ENCODE data around the gene CPE.
"Not testable (repeated sequence)": the region's sequence is repeated elsewhere in the genome, so short reads cannot be mapped to it uniquely, and the experiment has no call there.

CPE gene

DNA sequence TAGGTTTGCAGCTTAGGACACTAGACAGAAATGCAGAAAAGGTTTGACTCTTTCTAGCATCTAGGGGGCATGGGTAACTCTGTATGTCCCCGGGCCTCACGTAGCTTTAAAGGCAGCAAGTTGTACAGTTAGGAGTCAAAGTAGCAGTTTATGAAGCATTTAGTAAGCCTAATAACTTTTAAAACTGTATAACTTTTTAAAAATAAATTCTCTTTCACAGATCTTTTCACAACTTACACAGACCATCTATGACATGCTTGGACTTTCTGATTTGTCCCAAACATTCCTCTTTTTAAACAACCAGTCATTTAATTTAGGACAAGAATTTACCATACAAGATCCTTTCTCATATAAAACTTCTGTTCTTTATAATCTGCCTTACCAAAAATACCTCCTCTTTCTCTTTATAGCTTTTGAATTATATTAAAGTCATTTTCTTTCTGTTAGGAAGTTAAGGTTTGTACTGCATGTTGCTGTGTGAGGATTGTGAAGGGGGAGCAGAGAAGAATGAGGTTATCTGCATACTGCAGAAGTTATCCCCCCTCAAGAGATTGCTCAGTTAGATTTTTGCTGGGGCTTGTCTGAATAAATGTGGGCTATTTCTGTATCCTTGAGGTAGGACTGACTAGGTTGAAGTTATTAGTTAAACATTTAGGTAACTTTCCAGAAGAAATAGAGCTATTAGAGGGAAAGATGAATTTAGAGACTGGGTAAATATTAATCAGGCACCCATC, 94.3 kb downstream of the CPE start:
- DNase-seq = no peak

- DNase-seq = no peak
Measured at GRCh38 chr4:165474784-165475705, 96.2 kb downstream of the CPE start.

DNA sequence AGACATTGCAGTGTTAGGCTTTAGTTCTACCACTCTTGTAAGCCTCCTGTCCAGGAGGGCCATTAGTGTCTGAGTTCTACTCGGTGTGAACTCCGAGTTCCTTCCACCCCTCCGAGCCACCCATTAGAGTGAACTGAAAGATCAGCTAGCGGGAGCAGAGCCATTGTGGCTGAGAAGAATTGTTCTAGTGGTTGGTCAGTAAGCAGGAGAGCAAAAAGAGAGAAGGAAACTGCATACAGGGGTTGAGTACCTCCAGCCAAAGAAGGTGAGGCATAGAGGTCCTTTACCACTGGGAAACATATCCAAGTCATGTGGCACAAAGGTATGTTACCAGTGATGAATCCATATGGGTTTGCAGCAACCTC, 96.9 kb downstream of the CPE start:
- no peak for DNase-seq

GRCh38 chr4:165476214-165477098, 97.6 kb downstream of the CPE start:
- no peak for DNase-seq

GRCh38 chr4:165477799-165478198, 99.0 kb downstream of the CPE start:
- DNase-seq = no peak

DNA sequence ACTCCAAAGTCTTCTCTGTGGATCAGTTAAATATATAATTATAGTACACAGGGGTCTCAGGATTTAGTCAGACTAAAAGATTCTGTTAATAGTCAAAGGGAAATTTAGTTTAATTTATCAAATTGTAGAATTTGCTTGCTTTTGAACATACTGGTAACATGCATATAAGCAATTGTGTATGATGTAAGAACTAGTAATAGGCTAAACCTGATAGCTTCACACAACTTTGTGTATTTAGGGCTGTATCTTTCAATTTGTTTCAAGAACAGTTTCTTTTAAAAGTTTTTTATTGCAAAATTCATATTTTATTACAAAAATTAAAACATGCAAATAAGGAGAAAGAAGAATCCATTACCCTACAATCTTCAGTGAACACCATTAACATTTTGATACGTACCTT, 99.5 kb downstream of the CPE start:
- no peak for DNase-seq

DNA sequence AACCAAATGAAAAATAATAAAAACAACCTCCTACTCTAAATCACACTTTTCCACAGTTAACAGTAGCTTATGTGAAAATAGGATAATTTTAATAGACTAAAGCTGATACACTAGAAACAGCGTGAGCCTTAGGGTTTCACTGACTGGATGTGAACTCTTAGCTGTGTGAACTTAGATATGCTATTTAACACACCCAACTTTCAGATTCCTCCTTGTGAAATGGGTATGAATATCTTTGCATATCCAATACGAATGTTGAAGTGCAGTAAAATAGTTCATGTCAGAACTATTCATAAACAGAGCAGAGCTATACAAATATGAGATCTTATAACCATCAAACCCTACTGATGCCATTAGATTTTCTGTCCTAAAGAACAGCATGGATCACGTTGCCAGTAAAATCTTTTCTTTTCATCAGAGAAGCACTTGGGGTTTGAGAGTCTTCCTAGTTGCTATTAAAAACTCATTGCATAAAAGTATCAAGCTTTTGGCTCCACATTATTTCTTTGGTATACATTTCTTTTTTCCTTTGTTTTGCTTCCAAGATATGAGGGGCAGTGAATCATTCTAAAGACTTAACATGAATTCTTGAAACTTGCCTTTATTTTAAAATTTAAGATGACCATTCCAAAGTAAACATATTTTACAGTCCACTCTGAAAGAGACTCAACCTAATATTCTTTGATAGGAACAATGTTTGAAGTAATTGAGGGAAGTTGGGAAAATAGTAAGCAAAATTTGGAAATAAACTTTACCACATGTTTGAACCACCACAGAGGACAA, 102.4 kb downstream of the CPE start:
- DNase-seq = no peak

DNA sequence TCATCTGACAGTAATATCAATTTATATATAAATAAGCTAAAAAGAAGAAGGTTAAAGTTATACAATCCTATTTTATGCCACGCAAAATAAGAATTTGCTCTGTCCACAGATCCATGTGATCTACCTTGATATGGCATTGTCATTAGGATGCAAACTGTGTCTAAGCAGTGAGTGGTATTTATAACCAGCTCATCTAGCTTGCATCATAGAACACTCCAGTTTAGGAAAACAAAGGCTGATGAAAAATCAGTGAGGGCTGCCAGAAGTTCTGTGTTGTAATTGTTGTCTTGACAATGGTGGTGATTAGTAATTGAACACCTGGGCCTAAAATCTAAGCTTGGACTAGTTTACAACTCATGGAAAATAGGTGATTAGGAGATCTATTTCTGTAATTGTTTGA, 111.0 kb downstream of the CPE start:
- DNase-seq = no peak

DNA sequence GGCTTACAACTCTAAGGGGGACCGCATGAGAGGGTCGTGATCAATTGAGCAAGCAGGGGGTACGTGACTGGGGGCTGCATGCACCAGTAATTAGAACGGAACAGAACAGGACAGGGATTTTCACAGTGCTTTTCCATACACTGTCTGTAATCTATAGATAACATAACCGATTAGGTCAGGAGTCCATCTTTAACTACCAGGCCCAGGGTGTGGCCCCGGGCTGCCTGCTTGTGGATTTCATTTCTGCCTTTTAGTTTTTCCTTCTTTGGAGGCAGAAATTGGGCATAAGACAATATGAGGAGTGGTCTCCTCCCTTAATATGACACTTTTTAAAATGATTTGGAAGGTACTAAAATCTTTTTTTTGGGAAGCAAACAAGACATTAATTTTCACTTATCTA, 113.8 kb downstream of the CPE start:
- DNase-seq = not testable (repeated sequence)

GRCh38 chr4:165493359-165493758, 114.6 kb downstream of the CPE start:
- peak; percentile 60 for DNase-seq

GRCh38 chr4:165502916-165503907, 124.4 kb downstream of the CPE start:
- no peak for DNase-seq

GRCh38 chr4:165504184-165504583, 125.4 kb downstream of the CPE start:
- no peak for DNase-seq

DNA sequence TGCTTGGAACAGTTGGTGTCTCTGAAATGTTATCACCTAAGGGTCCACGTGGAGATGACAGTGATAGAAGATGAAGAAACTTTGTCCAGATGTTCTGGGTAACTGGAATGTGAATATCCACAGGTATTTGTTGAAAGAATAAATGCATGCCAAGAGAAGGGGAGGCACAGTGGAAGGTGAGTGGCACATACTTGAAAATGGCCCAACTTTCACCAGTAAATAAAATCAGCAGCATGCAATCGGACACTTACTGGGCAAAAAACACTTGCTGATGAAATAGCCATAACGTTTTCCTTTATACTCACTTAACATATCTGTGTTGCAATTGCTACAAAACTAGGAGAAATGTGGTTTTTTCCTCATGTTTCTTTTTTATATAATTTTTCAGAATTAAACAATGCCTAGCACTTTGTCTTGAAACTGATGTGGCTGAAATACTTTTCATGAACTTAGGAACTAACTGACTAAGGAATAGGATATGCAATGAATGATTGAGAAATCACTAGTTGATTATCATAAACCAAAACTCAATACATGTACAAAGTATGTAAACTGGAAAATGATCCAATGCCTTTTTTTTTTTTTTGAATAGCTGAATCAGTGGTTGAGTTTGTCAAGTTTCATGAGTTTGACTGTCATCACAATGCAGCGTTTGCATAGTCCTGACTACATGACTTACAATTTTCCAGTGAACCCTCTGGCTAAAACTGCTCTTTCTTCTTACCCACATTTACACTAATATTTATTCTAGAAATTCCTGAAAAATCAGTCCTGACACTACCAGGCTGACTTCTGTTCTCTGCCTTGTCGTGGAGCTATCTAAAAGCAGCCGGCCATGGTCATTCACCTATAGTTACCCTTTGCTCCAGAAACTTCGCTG, 127.4 kb downstream of the CPE start:
- DNase-seq = no peak

DNA sequence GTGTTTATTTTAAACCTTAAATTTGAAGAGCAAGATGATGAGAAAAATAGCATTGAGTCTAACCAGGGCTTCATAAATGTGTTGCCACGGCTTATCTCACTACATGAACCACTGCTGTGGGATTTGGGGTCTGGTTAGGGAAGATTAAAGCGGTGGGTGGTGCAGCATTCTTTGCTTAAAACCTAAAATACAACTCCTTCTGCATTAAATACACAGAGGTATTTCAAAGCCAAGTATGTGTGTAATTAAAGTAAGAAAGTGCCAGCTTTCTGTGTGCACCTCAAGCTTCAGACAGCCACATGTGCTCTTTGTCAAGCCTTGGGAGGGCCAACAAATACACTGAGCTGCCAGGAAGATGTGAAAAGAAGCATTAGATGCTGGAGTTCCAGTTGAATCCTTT, 128.0 kb downstream of the CPE start:
- no peak for DNase-seq

- no peak for DNase-seq
Measured at GRCh38 chr4:165507381-165507780, 128.6 kb downstream of the CPE start.

- DNase-seq = no peak
Measured at GRCh38 chr4:165508372-165509120, 129.7 kb downstream of the CPE start.

DNA sequence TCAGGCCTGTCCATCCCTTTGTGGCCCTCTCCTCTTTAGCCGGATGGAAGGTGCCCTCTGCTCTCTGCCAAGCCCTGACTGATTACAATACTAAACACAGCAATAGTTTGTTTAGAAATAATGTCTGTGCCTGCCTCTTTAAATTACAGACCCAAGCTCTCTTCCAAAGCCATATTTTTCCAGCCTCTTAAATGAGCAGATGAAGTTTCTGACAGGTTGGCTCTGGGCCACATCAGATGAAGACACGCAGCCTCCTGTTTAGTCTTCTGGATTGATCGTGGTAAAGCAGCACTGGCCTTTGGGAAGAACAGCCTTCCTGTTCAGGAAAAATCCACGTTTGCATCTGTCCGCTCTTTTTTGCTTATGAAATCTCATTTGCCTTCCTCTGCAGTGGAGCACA, 133.6 kb downstream of the CPE start:
- DNase-seq = no peak

- no peak for DNase-seq
Measured at GRCh38 chr4:165514739-165515138, 135.9 kb downstream of the CPE start.

DNA sequence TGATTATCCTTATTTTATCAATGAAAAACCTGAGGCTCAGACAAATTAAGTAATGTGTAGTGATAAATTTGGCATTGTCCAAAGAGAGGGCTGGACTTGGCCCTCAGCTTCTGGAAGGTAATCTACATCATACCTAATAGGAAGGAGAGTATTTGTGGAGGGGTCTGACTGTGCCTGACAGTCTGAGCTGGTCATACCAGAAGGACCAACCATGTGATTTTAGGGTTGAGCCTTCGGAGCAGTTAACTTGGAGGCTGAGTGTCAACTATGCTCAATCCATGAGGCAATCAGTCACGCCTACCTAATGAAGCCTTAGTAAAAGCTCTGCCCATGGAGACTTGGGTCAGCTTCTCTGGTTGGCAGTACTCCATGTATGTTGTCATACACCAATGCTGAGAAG, 136.4 kb downstream of the CPE start:
- no peak for DNase-seq

Data from CD4-positive, alpha-beta T cell treated with Interleukin-21 for 1 hour (primary cell).